GM19438 (cell line): Measurements from ENCODE around the gene LDAH.
A peak's percentile ranks its signal among the peaks of the same experiment; 100 is the strongest.
"Not testable (repeated sequence)": the region's sequence is repeated elsewhere in the genome, so short reads cannot be mapped to it uniquely, and the experiment has no call there.

Source experiments
- ATAC-seq: cut with Tn5 transposase; IDR thresholded peaks from one replicate; pipeline ENCODE4 v1.9.1; 2021; ENCODE audit warnings: low read depth; ENCODE audit not compliant: unreplicated experiment

LDAH gene

GRCh38 chr2:20793944-20794343 lies 29.0 kb downstream of the LDAH start:
- ATAC-seq = not testable (repeated sequence)

DNA sequence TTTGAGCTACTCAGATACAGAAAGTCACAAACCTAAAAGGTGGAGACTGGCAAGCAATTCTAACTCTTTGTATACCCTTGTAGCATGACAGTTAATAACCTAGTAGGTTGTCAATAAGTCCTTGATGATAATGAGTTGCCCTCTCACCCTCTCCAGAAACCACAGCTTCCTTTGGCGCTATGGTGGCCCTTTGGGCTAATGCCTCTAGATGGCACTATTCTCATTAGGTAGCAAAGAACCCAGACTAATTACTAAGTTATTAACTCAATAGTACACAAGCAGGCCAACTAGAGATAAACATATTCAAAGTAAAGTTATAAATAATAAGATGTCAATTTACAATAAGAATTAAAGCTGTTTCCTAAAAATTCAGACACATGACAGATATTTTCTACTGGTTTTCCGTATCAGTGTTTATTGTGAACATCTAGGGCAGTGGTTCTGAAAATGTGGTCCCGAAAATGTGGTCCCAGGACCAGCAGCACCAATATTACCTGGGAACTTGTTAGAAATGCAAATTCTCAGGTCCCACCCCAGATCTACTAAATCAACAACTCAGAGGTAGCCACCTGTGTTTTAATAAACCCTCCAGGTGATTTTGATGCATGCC lies 41.1 kb downstream of the LDAH start:
- ATAC-seq = no peak

- ATAC-seq = no peak
Measured at GRCh38 chr2:20771299-20771698, 51.6 kb downstream of the LDAH start.

DNA sequence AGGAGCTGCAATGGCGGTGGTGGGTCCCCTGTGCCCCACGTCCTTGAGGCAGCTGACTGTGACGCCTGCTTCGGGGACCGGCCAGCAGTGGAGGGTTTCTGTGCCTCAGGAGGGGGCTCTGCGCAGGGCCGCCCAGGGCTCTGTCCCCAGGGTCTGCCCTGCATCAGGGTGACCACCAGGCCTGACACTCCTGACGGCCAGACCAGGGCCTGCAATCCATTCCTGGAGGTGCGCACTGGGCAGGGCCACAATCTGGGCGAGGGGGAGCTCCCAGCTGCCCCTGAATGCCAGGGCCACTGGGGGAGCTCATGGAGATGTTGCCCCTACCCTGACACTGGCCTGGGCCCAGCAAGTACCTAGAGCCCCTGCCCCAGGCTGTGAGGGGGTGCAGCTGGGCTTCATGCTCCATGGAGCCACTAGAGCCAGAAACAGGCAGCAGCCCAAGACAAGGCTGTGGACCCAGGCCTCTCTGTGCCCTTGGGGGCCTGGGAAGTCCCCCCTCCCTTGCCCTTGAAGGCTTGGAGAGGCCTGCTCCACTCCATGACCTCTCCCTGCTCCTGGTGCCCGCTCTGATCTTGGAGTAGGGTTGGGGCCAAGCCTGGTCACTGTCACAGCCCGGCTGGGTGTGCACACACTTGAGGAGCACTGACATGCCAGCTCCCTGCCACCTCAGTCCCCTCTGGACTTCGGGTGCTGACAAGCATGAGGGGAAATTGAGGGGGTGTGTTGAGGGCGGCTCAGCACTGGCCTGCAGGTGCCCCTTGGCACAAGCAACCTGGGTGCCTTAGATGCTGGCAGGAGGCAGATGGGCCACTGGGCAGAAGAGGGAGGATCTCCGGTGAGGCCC lies 55.9 kb downstream of the LDAH start:
- no peak for ATAC-seq

GRCh38 chr2:20766213-20766612 lies 56.7 kb downstream of the LDAH start:
- ATAC-seq = no peak

DNA sequence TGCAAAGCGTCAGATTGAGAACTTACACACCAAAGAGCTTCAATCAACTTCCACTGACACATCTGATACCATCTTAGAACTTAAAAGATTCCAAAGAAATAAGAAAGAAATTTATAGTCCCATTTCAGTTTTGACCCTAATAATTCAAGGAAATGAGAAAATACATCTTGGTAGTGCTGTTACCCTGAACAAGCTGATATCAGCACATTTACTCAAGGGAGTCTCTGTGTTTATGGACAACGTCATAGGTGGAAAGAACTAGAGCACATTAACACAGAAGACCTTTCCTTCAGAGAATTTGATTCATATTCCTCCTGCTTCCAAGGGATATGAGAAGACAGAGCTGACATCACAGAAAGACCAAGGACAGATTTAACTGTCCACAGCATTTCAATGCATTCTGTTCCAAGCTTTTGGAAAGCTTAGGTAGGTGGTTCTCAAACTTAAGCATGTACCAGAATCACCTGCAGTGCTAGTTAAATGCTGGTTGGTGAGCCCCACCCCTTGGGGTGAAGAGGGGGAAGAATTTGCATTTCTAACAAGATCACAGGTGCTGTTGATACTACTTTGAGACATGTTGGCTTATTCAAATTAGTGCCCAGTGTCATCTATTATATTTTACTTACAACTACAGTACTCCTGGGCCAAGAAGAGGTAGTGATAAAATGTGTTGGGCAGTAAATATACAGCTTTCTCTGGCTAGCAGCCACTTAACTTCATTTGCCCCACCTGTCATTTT lies 59.8 kb downstream of the LDAH start:
- no peak for ATAC-seq

- peak; percentile 15 for ATAC-seq
Measured at GRCh38 chr2:20759487-20759886, 63.4 kb downstream of the LDAH start.

GRCh38 chr2:20758997-20759396 lies 63.9 kb downstream of the LDAH start:
- peak; percentile 96 for ATAC-seq

- ATAC-seq = no peak
Measured at GRCh38 chr2:20757405-20758090, 65.4 kb downstream of the LDAH start.

GRCh38 chr2:20755132-20755800 lies 67.6 kb downstream of the LDAH start:
- ATAC-seq = no peak

GRCh38 chr2:20752293-20752692 lies 70.6 kb downstream of the LDAH start:
- no peak for ATAC-seq

GRCh38 chr2:20747317-20747716 lies 75.6 kb downstream of the LDAH start:
- ATAC-seq = no peak

GRCh38 chr2:20745924-20746555 lies 76.9 kb downstream of the LDAH start:
- ATAC-seq = no peak

GRCh38 chr2:20744366-20745335 lies 78.2 kb downstream of the LDAH start:
- ATAC-seq = peak; percentile 95

- ATAC-seq = no peak
Measured at GRCh38 chr2:20738772-20739171, 84.1 kb downstream of the LDAH start.

DNA sequence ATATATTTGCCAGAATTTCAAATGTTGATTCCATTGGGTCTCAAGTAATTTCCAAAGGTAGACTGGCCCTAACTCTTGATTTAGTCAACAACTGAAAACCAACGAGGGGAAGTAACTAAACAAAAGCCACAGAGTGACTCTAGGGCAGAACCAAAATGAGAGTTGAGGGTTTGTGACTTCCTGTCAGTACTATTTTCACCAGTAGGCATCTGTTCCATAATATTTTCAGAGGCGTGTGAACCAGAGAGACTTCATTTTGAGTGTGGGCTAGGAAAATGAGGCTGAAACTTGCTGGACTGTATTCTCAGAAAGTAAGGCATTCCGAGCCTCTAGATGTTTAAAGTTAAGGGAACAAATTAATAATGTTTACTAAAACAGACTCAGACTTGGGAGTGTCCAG lies 85.4 kb downstream of the LDAH start:
- peak; percentile 96 for ATAC-seq

DNA sequence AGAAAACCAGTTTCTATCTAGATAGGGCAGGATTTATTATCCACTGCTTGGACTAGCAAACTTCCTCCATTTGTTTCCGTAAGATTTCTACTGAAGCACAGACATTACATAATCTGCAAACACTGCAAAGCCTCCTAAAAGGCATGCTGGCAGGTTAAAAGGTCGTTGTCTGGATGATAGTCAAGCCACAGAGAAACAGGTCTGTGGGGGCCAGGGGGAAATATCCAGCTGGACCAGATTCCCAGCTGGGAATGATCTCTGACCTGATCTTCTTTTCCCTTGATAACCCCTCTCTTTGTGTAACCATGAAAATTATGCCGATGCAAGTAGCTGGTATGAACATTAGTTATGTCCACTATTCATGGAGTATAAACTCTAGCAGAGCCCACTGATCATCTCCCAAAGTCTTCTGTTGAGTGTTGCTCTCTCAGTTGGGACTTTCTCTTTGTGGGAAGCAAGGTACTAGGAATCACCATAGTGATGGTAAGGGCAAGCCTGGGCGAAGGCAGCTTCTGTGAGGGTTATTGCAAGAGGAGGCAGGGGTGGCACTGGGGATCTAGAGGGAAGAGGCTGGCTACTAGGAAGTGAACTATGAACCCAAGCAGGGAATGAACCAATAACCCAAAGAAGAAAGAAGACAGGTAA lies 94.7 kb downstream of the LDAH start:
- no peak for ATAC-seq

- ATAC-seq = no peak
Measured at GRCh38 chr2:20726913-20727312, 96.0 kb downstream of the LDAH start.
